ENCODE results near the gene ST13.

- TF ChIP-seq CTCF (IDR thresholded peaks at IDR 0.05 in 4 of 5, conservative IDR thresholded peaks at IDR 0.05 in 1 of 5) (no peak), POLR2A (IDR thresholded peaks at IDR 0.05) (no peak)
These were observed 36.8 kb downstream of the ST13 start for GRCh38 chr22:40819599-40820140.

Measured in gastrocnemius medialis (tissue), 4 donors.